IMR-90 (cell line): ENCODE results near the gene PRICKLE2. TPM values are rescaled to one million over a fixed set of nuclear protein-coding genes. Genes with fewer than 3 reads are reported as not detected.

ENCODE experiments used
- ATAC-seq: fragments of 200-7000 bp; cut with Tn5 transposase; 2 replicates; pipeline ENCODE4 v1.9.1; 2020; ENCODE audit warnings: low read depth, mild to moderate bottlenecking, moderate library complexity
- BruUV-seq: library from RNA; stranded (reverse); fragments of 400-500 nt; replicated peaks from 2 replicates; lab custom pipeline; 2021; lab: Mats Ljungman, UMichigan
- CTCF ChIA-PET: fragments of 300-600 bp; formaldehyde crosslinking; extraction: SDS; loops from one replicate; lab custom pipeline; 2021; ENCODE audit warnings: antibody characterized with exemption; lab: Yijun Ruan, JAX
- POLR2A ChIA-PET: fragments of 300-600 bp; sonication (Branson Sonifier 250); formaldehyde crosslinking; loops from one replicate; lab custom pipeline; 2022; ENCODE audit warnings: antibody characterized with exemption; ENCODE audit not compliant: unreplicated experiment; lab: Charles Lee
- DNase-seq: peaks from one replicate; pipeline ENCODE4 v3.0.0; 2013
- H2AFZ ChIP-seq: replicated peaks from 2 replicates; pipeline ENCODE3; 2013; ENCODE audit warnings: low read length, mild to moderate bottlenecking; ENCODE audit not compliant: poor library complexity
- H2AK5ac ChIP-seq: 2 replicates; pipeline ENCODE4 v1.6.1; 2013; ENCODE audit warnings: low read depth, low read length, inconsistent platforms
- H2AK9ac ChIP-seq: replicated peaks from 2 replicates; pipeline ENCODE3; 2013; ENCODE audit warnings: mild to moderate bottlenecking, low read depth, low read length, moderate library complexity; ENCODE audit not compliant: poor library complexity
- H2BK120ac ChIP-seq: 2 replicates; pipeline ENCODE4 v1.6.1; 2013; ENCODE audit warnings: low read depth, low read length, inconsistent platforms
- H2BK15ac ChIP-seq: 3 replicates; pipeline ENCODE4 v1.6.1; 2013; ENCODE audit warnings: low read depth, low read length, inconsistent platforms
- H2BK20ac ChIP-seq: 2 replicates; pipeline ENCODE4 v1.6.1; 2013; ENCODE audit warnings: low read depth, mild to moderate bottlenecking, inconsistent platforms, low read length, moderate library complexity
- H2BK5ac ChIP-seq: 2 replicates; pipeline ENCODE4 v1.6.1; 2013; ENCODE audit warnings: mild to moderate bottlenecking, low read depth, low read length, inconsistent platforms; ENCODE audit not compliant: poor library complexity, severe bottlenecking
- H3K14ac ChIP-seq: replicated peaks from 2 replicates; pipeline ENCODE4 v1.6.1; 2013; ENCODE audit warnings: low read depth, low read length, inconsistent platforms
- H3K18ac ChIP-seq: 2 replicates; pipeline ENCODE4 v1.6.1; 2013; ENCODE audit warnings: low read depth, low read length, control low read depth
- H3K23ac ChIP-seq: 2 replicates; pipeline ENCODE4 v1.6.1; 2013; ENCODE audit warnings: low read depth, low read length, inconsistent platforms
- H3K27ac ChIP-seq: 2 replicates; pipeline ENCODE4 v1.5.1; 2013; ENCODE audit warnings: mild to moderate bottlenecking, control low read depth, low read length; ENCODE audit not compliant: insufficient read depth
- H3K27me3 ChIP-seq: 2 replicates; pipeline ENCODE4 v1.6.1; 2013; ENCODE audit warnings: low read length; ENCODE audit not compliant: control insufficient read depth, insufficient read depth
- H3K36me3 ChIP-seq: 2 replicates; pipeline ENCODE4 v1.6.1; 2013; ENCODE audit warnings: low read length, mixed read lengths; ENCODE audit not compliant: control insufficient read depth, insufficient read depth
- H3K4ac ChIP-seq: 2 replicates; pipeline ENCODE4 v1.6.1; 2013; ENCODE audit warnings: low read depth, low read length, inconsistent platforms
- H3K4me1 ChIP-seq: 2 replicates; pipeline ENCODE4 v1.6.1; 2013; ENCODE audit warnings: low read length, mixed read lengths; ENCODE audit not compliant: control insufficient read depth, insufficient read depth
- H3K4me2 ChIP-seq: 2 replicates; pipeline ENCODE4 v1.6.1; 2013; ENCODE audit warnings: low read depth, mild to moderate bottlenecking, control low read depth, low read length, moderate library complexity
- H3K4me3 ChIP-seq: 2 replicates; pipeline ENCODE4 v1.5.1; 2013; ENCODE audit warnings: low read depth, mild to moderate bottlenecking, control low read depth, low read length, moderate library complexity; ENCODE audit not compliant: insufficient read depth
- H3K56ac ChIP-seq: 2 replicates; pipeline ENCODE4 v1.6.1; 2013; ENCODE audit warnings: low read length, inconsistent platforms; ENCODE audit not compliant: insufficient read depth; ENCODE audit errors: extremely low read depth
- H3K79me1 ChIP-seq, 2 experiments: 2 replicates each; pipeline ENCODE4 v1.6.1; 2013; ENCODE audit warnings: low read length in 2 of 2, inconsistent platforms in 1 of 2, low read depth in 1 of 2
- H3K9ac ChIP-seq: 2 replicates; pipeline ENCODE4 v1.6.1; 2013; ENCODE audit warnings: low read depth, low read length, control low read depth
- H3K9me1 ChIP-seq: 2 replicates; pipeline ENCODE4 v1.6.1; 2013; ENCODE audit warnings: low read length, inconsistent platforms; ENCODE audit not compliant: insufficient read depth
- H3K9me3 ChIP-seq: 2 replicates; pipeline ENCODE4 v1.6.1; 2013; ENCODE audit warnings: low read length; ENCODE audit not compliant: control insufficient read depth, insufficient read depth
- H4K20me1 ChIP-seq: 2 replicates; pipeline ENCODE4 v1.6.1; 2013; ENCODE audit warnings: low read length, inconsistent platforms; ENCODE audit not compliant: insufficient read depth
- H4K5ac ChIP-seq: 2 replicates; pipeline ENCODE4 v1.6.1; 2013; ENCODE audit warnings: mild to moderate bottlenecking, low read depth, low read length, control low read depth
- H4K8ac ChIP-seq, 2 experiments: 2 replicates each; pipeline ENCODE4 v1.6.1; 2013; ENCODE audit warnings: low read depth in 2 of 2, low read length in 2 of 2, control low read depth in 1 of 2, inconsistent platforms in 1 of 2
- H4K91ac ChIP-seq: 2 replicates; pipeline ENCODE4 v1.6.1; 2013; ENCODE audit warnings: low read depth, low read length, inconsistent platforms; ENCODE audit not compliant: insufficient read depth
- BHLHE40 ChIP-seq: fragments of 150-350 bp; IDR thresholded peaks from 2 replicates; pipeline ENCODE4 v1.6.1; 2016; ENCODE audit warnings: mild to moderate bottlenecking, low read depth, low read length
- CEBPB ChIP-seq: IDR thresholded peaks from 2 replicates; pipeline ENCODE4 v1.6.1; 2012; ENCODE audit warnings: low read depth, low read length, improper control_type of control experiment
- ELK1 ChIP-seq: fragments of 150-350 bp; IDR thresholded peaks from 2 replicates; pipeline ENCODE4 v1.6.1; 2016; ENCODE audit warnings: low read depth, mild to moderate bottlenecking, low read length, moderate library complexity, borderline replicate concordance
- FOS ChIP-seq: fragments of 150-350 bp; IDR thresholded peaks from 2 replicates; pipeline ENCODE4 v1.6.1; 2016; ENCODE audit warnings: low read depth, low read length
- MAFK ChIP-seq: IDR thresholded peaks from 2 replicates; pipeline ENCODE4 v1.6.1; 2012; ENCODE audit warnings: low read depth, low read length, improper control_type of control experiment
- MAZ ChIP-seq: IDR thresholded peaks from 2 replicates; pipeline ENCODE4 v1.6.1; 2012; ENCODE audit warnings: low read depth, mild to moderate bottlenecking, low read length, improper control_type of control experiment, moderate library complexity, borderline replicate concordance
- MXI1 ChIP-seq: IDR thresholded peaks from 2 replicates; pipeline ENCODE4 v1.6.1; 2012; ENCODE audit warnings: low read depth, mild to moderate bottlenecking, low read length, moderate library complexity, borderline replicate concordance
- NFE2L2 ChIP-seq: fragments of 150-350 bp; IDR thresholded peaks from 2 replicates; pipeline ENCODE4 v1.6.1; 2016; ENCODE audit warnings: low read depth, mild to moderate bottlenecking, low read length
- RAD21 ChIP-seq: IDR thresholded peaks from 2 replicates; pipeline ENCODE4 v1.6.1; 2012; ENCODE audit warnings: low read length, improper control_type of control experiment
- RFX5 ChIP-seq: IDR thresholded peaks from 2 replicates; pipeline ENCODE4 v1.8.0; 2012; ENCODE audit warnings: low read depth, mild to moderate bottlenecking, low read length, moderate library complexity
- SMC3 ChIP-seq: fragments of 150-350 bp; IDR thresholded peaks from 2 replicates; pipeline ENCODE4 v1.6.1; 2016; ENCODE audit warnings: low read depth, mild to moderate bottlenecking, antibody characterized with exemption, low read length, moderate library complexity
- WGBS, 2 experiments: methylation state at CpG; one replicate each; pipeline versions ENCODE4 v1.1.5 to v1.1.7; 2013; ENCODE audit warnings: missing lambda C conversion rate in 2 of 2; ENCODE audit not compliant: insufficient read length in 1 of 2; ENCODE audit errors: extremely low coverage in 2 of 2; 5-methylcytosine and 5-hydroxymethylcytosine counted together
- dilution Hi-C: fragments of 300-500 bp; cut with HindIII; formaldehyde crosslinking; loops from one replicate; pipeline ENCODE4 v1.14.3; 2018; ENCODE audit warnings: low sequenced_read_pairs; ENCODE audit not compliant: unreplicated experiment
- in situ Hi-C: fragments of 300-500 bp; cut with MboI; formaldehyde crosslinking; loops from 3 replicates; pipeline ENCODE4 v1.14.3; 2019; ENCODE audit warnings: low sequenced_read_pairs, inconsistent platforms, mixed read lengths
- intact Hi-C: fragments of 100-400 bp; cut with micrococcal nuclease; formaldehyde crosslinking; loops from 2 replicates; pipeline ENCODE4 v1.10.0; 2022
- polyA plus RNA-seq, 3 experiments: library from polyadenylated mRNA; depleted of rRNA; stranded (reverse); fragments of >200 nt; gene quantifications; 2 replicates each; pipeline ENCODE4 v1.2.3, GENCODE V29; 2012; ENCODE audit warnings: low replicate concordance in 1 of 3
- total RNA-seq: library from RNA; depleted of rRNA; stranded (reverse); fragments of >200 nt; gene quantifications from 2 replicates; pipeline ENCODE4 v1.2.3, GENCODE V29; 2012
- TF ChIP-seq, protein P1 (sequence below): conservative IDR thresholded peaks from 2 replicates; pipeline ENCODE4 v1.5.1; 2012; ENCODE audit warnings: mild to moderate bottlenecking, low read depth, low read length, improper control_type of control experiment
- TF ChIP-seq, protein P2 (sequence below): fragments of 150-350 bp; IDR thresholded peaks from 2 replicates; pipeline ENCODE4 v1.6.1; 2017; ENCODE audit warnings: mild to moderate bottlenecking, antibody characterized with exemption, low read length, low read depth

Gene PRICKLE2
- total and polyA plus RNA-seq, 2 of the 4 experiments (the other 2 are of a cell fraction), result 4.1 to 14.2 TPM

GRCh38 chr3:64133272-64133671 is 92.0 kb downstream of the PRICKLE2 start:
- Histone ChIP-seq H3K27ac (no peak overlapping the region), H4K91ac (no peak overlapping the region), H4K20me1 (peaks cover 14% of the 10 kb centered on the region), H3K9me1 (peaks cover 10% of the 10 kb centered on the region), H4K5ac (no peak overlapping the region), H3K9ac (no peak overlapping the region), H3K4me3 (no peak overlapping the region), H2BK5ac (no peak overlapping the region), H2AK5ac (no peak overlapping the region), H2AFZ (no peak overlapping the region), H3K4ac (no peak overlapping the region), H3K18ac (no peak overlapping the region), H3K27me3 (no peaks in the 10 kb centered on the region), H2BK20ac (no peak overlapping the region), H2BK120ac (no peak overlapping the region), H3K23ac (no peak overlapping the region), H3K4me2 (no peak overlapping the region), H3K4me1 (no peaks in the 10 kb centered on the region), H3K9me3 (no peaks in the 10 kb centered on the region), H2AK9ac (peak overlapping the region; percentile 32), H3K79me1 (peaks cover 38 to 50% of the 10 kb centered on the region in 2 experiments), H4K8ac (no peak overlapping the region), H2BK15ac (no peak overlapping the region), H3K14ac (no peak overlapping the region), H3K56ac (no peak overlapping the region), H3K36me3 (peaks cover 15% of the 10 kb centered on the region)
- ChIA-PET CTCF (no interaction called here), POLR2A (no interaction called here)
- intact Hi-C loops (no loop called here), in situ Hi-C loops (no loop called here), dilution Hi-C loops (no loop called here)
- TF ChIP-seq FOS, result no peak
- TF ChIP-seq, protein P1, sequence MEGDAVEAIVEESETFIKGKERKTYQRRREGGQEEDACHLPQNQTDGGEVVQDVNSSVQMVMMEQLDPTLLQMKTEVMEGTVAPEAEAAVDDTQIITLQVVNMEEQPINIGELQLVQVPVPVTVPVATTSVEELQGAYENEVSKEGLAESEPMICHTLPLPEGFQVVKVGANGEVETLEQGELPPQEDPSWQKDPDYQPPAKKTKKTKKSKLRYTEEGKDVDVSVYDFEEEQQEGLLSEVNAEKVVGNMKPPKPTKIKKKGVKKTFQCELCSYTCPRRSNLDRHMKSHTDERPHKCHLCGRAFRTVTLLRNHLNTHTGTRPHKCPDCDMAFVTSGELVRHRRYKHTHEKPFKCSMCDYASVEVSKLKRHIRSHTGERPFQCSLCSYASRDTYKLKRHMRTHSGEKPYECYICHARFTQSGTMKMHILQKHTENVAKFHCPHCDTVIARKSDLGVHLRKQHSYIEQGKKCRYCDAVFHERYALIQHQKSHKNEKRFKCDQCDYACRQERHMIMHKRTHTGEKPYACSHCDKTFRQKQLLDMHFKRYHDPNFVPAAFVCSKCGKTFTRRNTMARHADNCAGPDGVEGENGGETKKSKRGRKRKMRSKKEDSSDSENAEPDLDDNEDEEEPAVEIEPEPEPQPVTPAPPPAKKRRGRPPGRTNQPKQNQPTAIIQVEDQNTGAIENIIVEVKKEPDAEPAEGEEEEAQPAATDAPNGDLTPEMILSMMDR, result no peak
- no peak for TF ChIP-seq CEBPB
- TF ChIP-seq MAFK, result no peak
- TF ChIP-seq, protein P2, sequence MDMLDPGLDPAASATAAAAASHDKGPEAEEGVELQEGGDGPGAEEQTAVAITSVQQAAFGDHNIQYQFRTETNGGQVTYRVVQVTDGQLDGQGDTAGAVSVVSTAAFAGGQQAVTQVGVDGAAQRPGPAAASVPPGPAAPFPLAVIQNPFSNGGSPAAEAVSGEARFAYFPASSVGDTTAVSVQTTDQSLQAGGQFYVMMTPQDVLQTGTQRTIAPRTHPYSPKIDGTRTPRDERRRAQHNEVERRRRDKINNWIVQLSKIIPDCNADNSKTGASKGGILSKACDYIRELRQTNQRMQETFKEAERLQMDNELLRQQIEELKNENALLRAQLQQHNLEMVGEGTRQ, result no peak
- TF ChIP-seq NFE2L2, result no peak
- TF ChIP-seq ELK1, result no peak
- no peak for TF ChIP-seq SMC3
- no peak for TF ChIP-seq MAZ
- no peak for TF ChIP-seq RFX5
- TF ChIP-seq MXI1, result no peak
- TF ChIP-seq BHLHE40, result no peak
- no peak for TF ChIP-seq RAD21
- BruUV-seq, result no TSS peak
- WGBS, 2 experiments, result no CpG with 5 or more reads among the region's 2 CpGs
- DNase-seq (no peak), ATAC-seq (no peak)
